Endothelial cell of umbilical vein (primary cell): ENCODE data around the gene SLC24A3.

Experiments used
- CTCF ChIP-seq, 2 donors: IDR thresholded peaks; 1 replicate in 1 of 2; 2 replicates in 1 of 2; pipeline ENCODE4 v1.5.1; 2011; ENCODE audit warnings: low read length in 2 of 2, mild to moderate bottlenecking in 2 of 2, moderate library complexity in 2 of 2, control low read depth in 1 of 2, inconsistent platforms in 1 of 2, low read depth in 1 of 2; ENCODE audit not compliant: insufficient read depth in 1 of 2; ENCODE audit errors: extremely low read depth in 1 of 2
- EZH2 ChIP-seq: IDR thresholded peaks from 2 replicates; pipeline ENCODE4 v1.6.1; 2012; ENCODE audit warnings: borderline replicate concordance, low read depth, mild to moderate bottlenecking, moderate library complexity, low read length, inconsistent platforms; ENCODE audit not compliant: severe bottlenecking
- MAX ChIP-seq: IDR thresholded peaks from 2 replicates; pipeline ENCODE4 v1.6.1; 2011; ENCODE audit not compliant: insufficient read depth, insufficient read length

GRCh38 chr20:19497064-19497463 is 284.6 kb downstream of the SLC24A3 start:
- TF ChIP-seq EZH2 (no peak), CTCF (IDR thresholded peaks at IDR 0.05; ENCODE audit: extremely low read depth in 1 of 2, insufficient read depth in 1 of 2, low read depth in 1 of 2, low read length in 2 of 2) (no peak), MAX (no peak)
